BJ (cell line): Measurements from ENCODE around the gene BTBD2. TPM values are rescaled to one million over a fixed set of nuclear protein-coding genes. Genes with fewer than 3 reads are reported as not detected.

ENCODE experiments used
- CTCF ChIA-PET: fragments of 350-600 bp; formaldehyde crosslinking; extraction: SDS; loops from one replicate; lab custom pipeline; 2021; ENCODE audit warnings: antibody characterized with exemption, inconsistent platforms; lab: Yijun Ruan, JAX
- POLR2A ChIA-PET: fragments of 300-600 bp; sonication (Branson Sonifier 250); formaldehyde crosslinking; extraction: SDS; loops from one replicate; lab custom pipeline; 2021; ENCODE audit warnings: antibody characterized with exemption; lab: Charles Lee
- DNase-seq: peaks from one replicate; pipeline ENCODE4 v3.0.0-alpha.2; 2011; ENCODE audit warnings: low read depth
- H3K27me3 ChIP-seq: 2 replicates; pipeline ENCODE4 v1.6.0; 2011; ENCODE audit warnings: low read length; ENCODE audit not compliant: control insufficient read depth, insufficient read depth
- H3K36me3 ChIP-seq: 2 replicates; pipeline ENCODE4 v1.5.1; 2011; ENCODE audit warnings: low read length; ENCODE audit not compliant: control insufficient read depth, insufficient read depth
- H3K4me3 ChIP-seq: 2 replicates; pipeline ENCODE4 v1.5.1; 2011; ENCODE audit warnings: low read depth, mild to moderate bottlenecking, control low read depth, low read length
- polyA plus RNA-seq: library from polyadenylated mRNA; depleted of rRNA; stranded (reverse); fragments of >200 nt; gene quantifications from 2 replicates; pipeline ENCODE4 v1.2.3, GENCODE V29; 2011
- TF ChIP-seq, protein P1 (sequence below): IDR thresholded peaks from 2 replicates; pipeline ENCODE4 v1.5.1; 2011; ENCODE audit warnings: low read depth, mild to moderate bottlenecking, control low read depth, inconsistent platforms, low read length, moderate library complexity; ENCODE audit not compliant: insufficient read depth

Gene BTBD2
- polyA plus RNA-seq, 1 experiment: 39.3 TPM

DNA sequence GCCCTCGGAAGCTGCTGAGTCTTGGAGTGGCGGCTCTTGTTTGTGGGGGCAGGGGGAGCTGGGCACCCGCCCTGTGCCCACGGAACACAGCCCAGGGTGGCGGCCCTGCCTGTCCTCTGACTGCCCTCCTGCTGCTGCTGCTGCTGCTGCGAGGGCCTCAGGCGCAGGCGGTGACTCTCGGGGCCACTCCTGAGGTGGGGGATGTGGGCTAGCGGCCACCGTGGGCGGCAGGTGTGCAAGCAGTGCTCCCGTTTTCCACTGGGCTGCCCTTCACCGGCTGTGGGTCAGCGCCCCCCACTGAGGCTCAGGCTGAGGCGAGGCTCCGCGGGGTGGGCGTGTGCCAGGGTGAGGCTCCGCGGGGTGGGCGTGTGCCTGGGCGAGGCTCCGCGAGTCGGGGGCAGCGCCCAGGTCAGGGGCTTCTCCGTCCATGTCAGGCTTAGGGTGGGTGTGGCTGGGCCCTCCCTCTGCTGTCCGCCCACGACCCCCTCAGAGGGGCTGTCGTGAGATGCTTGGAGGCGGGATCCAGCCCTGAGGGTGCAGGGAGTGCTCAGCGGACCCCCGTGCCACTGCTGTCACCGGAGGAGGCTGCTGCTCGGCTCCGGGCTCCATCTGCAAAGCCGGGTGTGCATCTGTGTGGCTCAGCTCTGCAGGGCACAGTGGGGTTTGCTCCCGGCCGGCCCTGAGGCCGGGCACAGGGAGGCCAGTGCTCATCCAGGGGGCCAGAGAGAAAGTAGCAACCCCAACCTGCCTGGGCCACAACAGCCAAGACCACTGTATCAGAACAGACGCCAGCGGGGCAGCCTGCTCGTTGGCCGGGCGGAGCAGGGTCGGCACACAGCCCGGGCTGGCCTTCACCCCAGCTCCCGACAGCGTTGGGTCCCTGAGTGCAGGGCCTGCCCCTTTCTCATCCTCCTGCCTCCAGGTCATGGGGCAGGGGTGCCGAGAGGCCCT lies 60.1 kb downstream of the BTBD2 start:
- CTCF ChIA-PET: interaction anchor here (0.7 kb wide), 1 partner anchor 10 kb away, joined by 3 read pairs; no protein-coding TSS in a partner anchor
- TF ChIP-seq, protein P1, sequence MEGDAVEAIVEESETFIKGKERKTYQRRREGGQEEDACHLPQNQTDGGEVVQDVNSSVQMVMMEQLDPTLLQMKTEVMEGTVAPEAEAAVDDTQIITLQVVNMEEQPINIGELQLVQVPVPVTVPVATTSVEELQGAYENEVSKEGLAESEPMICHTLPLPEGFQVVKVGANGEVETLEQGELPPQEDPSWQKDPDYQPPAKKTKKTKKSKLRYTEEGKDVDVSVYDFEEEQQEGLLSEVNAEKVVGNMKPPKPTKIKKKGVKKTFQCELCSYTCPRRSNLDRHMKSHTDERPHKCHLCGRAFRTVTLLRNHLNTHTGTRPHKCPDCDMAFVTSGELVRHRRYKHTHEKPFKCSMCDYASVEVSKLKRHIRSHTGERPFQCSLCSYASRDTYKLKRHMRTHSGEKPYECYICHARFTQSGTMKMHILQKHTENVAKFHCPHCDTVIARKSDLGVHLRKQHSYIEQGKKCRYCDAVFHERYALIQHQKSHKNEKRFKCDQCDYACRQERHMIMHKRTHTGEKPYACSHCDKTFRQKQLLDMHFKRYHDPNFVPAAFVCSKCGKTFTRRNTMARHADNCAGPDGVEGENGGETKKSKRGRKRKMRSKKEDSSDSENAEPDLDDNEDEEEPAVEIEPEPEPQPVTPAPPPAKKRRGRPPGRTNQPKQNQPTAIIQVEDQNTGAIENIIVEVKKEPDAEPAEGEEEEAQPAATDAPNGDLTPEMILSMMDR: no peak
- POLR2A ChIA-PET: no interaction called here
- Histone ChIP-seq H3K27me3 (no peaks in the 10 kb centered on the region), H3K36me3 (peaks cover 8% of the 10 kb centered on the region), H3K4me3 (no peak overlapping the region)
- DNase-seq: no peak

DNA sequence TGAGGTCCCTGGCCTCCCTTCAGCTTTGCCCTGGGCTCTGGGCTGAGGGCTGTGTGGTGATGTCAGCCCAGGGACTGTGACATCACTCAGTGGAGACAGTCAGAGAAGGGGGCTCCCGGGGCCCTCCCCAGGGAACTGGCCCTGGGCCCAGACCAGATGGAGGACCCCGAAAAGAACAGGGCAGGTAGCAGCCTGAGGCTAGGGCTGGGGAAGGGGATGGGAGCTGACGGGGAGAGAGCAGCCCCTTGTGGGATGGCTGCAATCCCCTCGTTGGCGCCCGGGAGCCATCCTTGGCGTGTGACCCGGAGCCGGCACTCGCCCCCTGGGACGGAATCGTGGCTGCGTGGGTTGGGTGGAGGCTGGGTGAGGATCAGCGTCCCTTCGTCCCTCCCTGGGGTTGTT lies 61.0 kb downstream of the BTBD2 start:
- TF ChIP-seq, protein P1: no peak
- CTCF ChIA-PET: interaction anchor here (0.7 to 1.2 kb wide), 2 partner anchors 11 to 25 kb away, joined by 3 to 5 read pairs; no protein-coding TSS in a partner anchor
- Histone ChIP-seq H3K27me3 (no peaks in the 10 kb centered on the region), H3K36me3 (peaks cover 10% of the 10 kb centered on the region), H3K4me3 (no peak overlapping the region)
- POLR2A ChIA-PET: no interaction called here
- no peak for DNase-seq

DNA sequence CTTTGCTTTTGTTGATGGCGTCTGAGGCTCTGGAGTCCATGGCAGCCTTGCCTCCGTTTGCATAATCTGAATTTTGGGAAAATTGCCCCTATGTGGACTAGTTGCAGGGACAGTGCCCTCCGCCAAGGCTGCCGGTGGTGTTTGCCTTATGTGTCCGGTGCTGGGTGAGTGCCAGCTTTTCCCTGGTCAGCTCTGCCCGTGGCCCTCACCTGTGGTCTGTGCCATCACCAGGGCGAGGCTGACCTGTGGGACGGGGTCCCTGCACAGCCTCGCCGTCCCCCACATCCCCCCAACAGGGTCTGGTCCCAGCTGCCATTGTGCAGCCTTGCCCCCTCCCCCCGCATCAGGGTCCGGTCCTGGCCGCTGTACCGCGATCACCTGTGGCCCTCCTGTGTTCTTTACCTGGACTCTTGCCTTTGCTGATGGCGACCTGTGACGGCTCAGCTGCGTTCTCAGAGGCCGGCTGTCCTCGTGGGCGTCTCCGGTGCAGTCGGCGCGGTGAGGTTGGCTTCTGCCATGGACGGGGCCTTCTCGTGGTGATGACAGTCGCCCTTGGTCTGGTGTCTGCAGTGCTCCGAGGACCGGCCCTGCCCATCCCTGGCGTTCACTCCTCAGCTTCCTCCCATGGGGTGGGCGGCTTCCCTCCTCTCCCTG lies 61.9 kb downstream of the BTBD2 start:
- Histone ChIP-seq H3K27me3 (no peaks in the 10 kb centered on the region), H3K4me3 (no peak overlapping the region), H3K36me3 (peaks cover 10% of the 10 kb centered on the region)
- TF ChIP-seq, protein P1: no peak
- CTCF ChIA-PET: interaction anchor here (0.6 to 1.2 kb wide), 2 partner anchors 24 to 66 kb away, joined by 4 to 5 read pairs; no protein-coding TSS in a partner anchor
- DNase-seq: no peak
- POLR2A ChIA-PET: no interaction called here

DNA sequence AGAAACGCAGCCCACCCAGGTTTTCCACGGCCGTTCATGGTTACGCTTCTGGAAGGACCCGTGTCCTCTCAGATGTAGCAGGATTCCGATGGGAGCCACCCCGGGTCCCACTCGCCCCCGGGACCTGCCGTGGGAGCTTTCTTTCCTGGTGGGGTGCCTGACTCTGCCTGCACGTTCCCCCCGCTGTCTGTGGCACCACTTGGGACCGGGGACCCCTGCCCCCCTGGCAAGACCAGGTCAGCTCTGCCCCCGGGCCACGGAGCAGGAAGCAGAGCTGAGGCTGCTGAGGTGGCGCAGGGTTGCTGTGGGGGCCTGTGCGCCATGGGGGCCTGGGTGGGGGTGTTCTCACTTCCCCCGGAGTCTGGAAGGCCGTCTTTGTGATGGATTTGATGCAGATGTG lies 62.5 kb downstream of the BTBD2 start:
- TF ChIP-seq, protein P1: no peak
- CTCF ChIA-PET: interaction anchor here (1.3 kb wide), 1 partner anchor 23 kb away, joined by 3 read pairs; no protein-coding TSS in a partner anchor
- POLR2A ChIA-PET: no interaction called here

DNA sequence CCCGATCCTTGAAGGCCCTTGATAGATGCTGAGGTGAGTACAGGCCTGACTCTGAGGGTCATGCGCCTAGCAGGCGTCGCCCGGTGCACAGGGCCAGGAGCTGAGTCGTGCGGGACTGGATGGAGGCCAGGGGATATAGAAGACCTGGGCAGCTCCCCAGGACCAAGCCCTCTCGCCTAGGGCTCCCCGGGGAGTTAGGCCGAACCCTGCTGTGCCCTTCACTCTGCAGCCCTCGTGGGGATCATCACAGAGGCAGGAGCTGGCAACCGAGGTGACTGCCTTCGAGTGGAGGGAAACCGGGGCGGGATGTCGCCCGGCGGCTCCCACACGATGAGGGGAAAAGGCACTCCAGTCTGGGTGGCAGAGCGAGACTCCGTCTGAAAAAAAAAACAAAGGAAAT lies 62.9 kb downstream of the BTBD2 start:
- no peak overlapping the region for H3K4me3 ChIP-seq
- ChIA-PET CTCF (interaction anchor here (1.3 kb wide), 1 partner anchor 24 kb away, joined by 3 read pairs; no protein-coding TSS in a partner anchor), POLR2A (no interaction called here)
- TF ChIP-seq, protein P1: no peak
- no peaks in the 10 kb centered on the region for H3K27me3 ChIP-seq
- H3K36me3 ChIP-seq: peaks cover 10% of the 10 kb centered on the region
- DNase-seq: no peak

More for the DNA sequence above, 62.5 kb downstream of the BTBD2 start:
- H3K36me3 ChIP-seq: peaks cover 10% of the 10 kb centered on the region
- no peak for DNase-seq
- H3K4me3 ChIP-seq: no peak overlapping the region
- no peaks in the 10 kb centered on the region for H3K27me3 ChIP-seq
